Left lung (tissue), 10 donors: ENCODE measurements around the gene HPSE2. TPM values are rescaled to one million over a fixed set of nuclear protein-coding genes. Genes with fewer than 3 reads are reported as not detected.

Source experiments
- ATAC-seq: fragments of 200-7000 bp; cut with Tn5 transposase; one replicate; pipeline ENCODE4 v1.9.1; 2020; ENCODE audit warnings: moderate library complexity
- DNase-seq, 4 donors: peaks; one replicate each; pipeline ENCODE4 v3.0.0-alpha.2; 2013 to 2020
- H3K27ac ChIP-seq, 2 donors: fragments of 200-600 bp; sonication (generic) in 1 of 2; one replicate each; pipeline versions ENCODE4 v1.5.0 to v1.8.0; 2020 to 2021
- H3K27me3 ChIP-seq, 2 donors: fragments of 200-600 bp; sonication (generic) in 1 of 2; one replicate each; pipeline versions ENCODE4 v1.5.0 to v1.8.0; 2020 to 2021
- H3K36me3 ChIP-seq, 2 donors: fragments of 200-600 bp; sonication (generic) in 1 of 2; one replicate each; pipeline versions ENCODE4 v1.5.0 to v1.8.0; 2020 to 2021
- H3K4me1 ChIP-seq, 2 donors: fragments of 200-600 bp; one replicate each; pipeline ENCODE4 v1.8.0; 2021
- H3K4me3 ChIP-seq, 2 donors: fragments of 200-600 bp; sonication (generic) in 1 of 2; one replicate each; pipeline versions ENCODE4 v1.5.0 to v1.8.0; 2020 to 2021; ENCODE audit warnings: mild to moderate bottlenecking in 1 of 2
- H3K9me3 ChIP-seq, 2 donors: fragments of 200-600 bp; sonication (generic) in 1 of 2; one replicate each; pipeline versions ENCODE4 v1.5.0 to v1.8.0; 2020 to 2021
- CTCF ChIP-seq, 2 donors: fragments of 200-600 bp; sonication (generic) in 1 of 2; IDR thresholded peaks; one replicate each; pipeline versions ENCODE4 v1.5.0 to v1.8.0; 2021; ENCODE audit warnings: antibody characterized with exemption in 2 of 2
- intact Hi-C, 2 donors: fragments of 100-400 bp; cut with DNase I; formaldehyde crosslinking; loops; one replicate each; pipeline versions ENCODE4 v1.11.2 to v1.14.2; 2022
- polyA plus RNA-seq, 6 donors: library from polyadenylated mRNA; unstranded; fragments of 120-200 nt; gene quantifications; one replicate each; pipeline ENCODE4 v1.2.1, GENCODE V29; 2013; ENCODE audit not compliant: insufficient read length in 6 of 6
- total RNA-seq, 2 donors: library from RNA; stranded (reverse); fragmentation: NEBNext Ultra II Directional; extraction: Animal tissue kit (Norgen Biotek cat#: 25700); gene quantifications; one replicate each; pipeline ENCODE4 v1.2.1, GENCODE V29; 2021
- donor health status: DM: no; HTN: yes; CAD: no.
- donor health status: DM: no; HTN: no; CAD: no.

HPSE2 gene
- total and polyA plus RNA-seq, 8 donors = 0.50 to 20.4 (median 12.1) TPM

- Histone ChIP-seq H3K4me1 (no peaks in the 10 kb centered on the region), H3K27me3 (no peaks in the 10 kb centered on the region), H3K9me3 (no peaks in the 10 kb centered on the region), H3K36me3 (no peaks in the 10 kb centered on the region), H3K27ac (no peak overlapping the region), H3K4me3 (no peak overlapping the region)
- intact Hi-C loops = no loop called here
- DNase-seq (no peak), ATAC-seq (no peak)
- TF ChIP-seq CTCF (IDR thresholded peaks at IDR 0.05) = no peak
Measured at GRCh38 chr10:98967601-98968000, 268.1 kb downstream of the HPSE2 start.

- no peak for ATAC-seq
- no peaks in the 10 kb centered on the region for H3K36me3 ChIP-seq
- intact Hi-C loops = no loop called here
- H3K27me3 ChIP-seq = no peaks in the 10 kb centered on the region
- H3K27ac ChIP-seq = no peak overlapping the region
- no peak overlapping the region for H3K4me3 ChIP-seq
- no peak for TF ChIP-seq CTCF (IDR thresholded peaks at IDR 0.05)
- H3K4me1 ChIP-seq = no peaks in the 10 kb centered on the region
- H3K9me3 ChIP-seq = no peaks in the 10 kb centered on the region
- no peak for DNase-seq
Measured at GRCh38 chr10:98963608-98964007, 272.0 kb downstream of the HPSE2 start.

GRCh38 chr10:98959379-98959778, 276.3 kb downstream of the HPSE2 start:
- H3K4me1 ChIP-seq = no peaks in the 10 kb centered on the region
- no peak overlapping the region for H3K27ac ChIP-seq
- no peak overlapping the region for H3K4me3 ChIP-seq
- H3K27me3 ChIP-seq = no peaks in the 10 kb centered on the region
- H3K9me3 ChIP-seq = no peaks in the 10 kb centered on the region
- H3K36me3 ChIP-seq = no peaks in the 10 kb centered on the region
- no peak for TF ChIP-seq CTCF (IDR thresholded peaks at IDR 0.05)
- no peak for ATAC-seq
- intact Hi-C loops = no loop called here
- no peak for DNase-seq

- Histone ChIP-seq H3K9me3 (no peaks in the 10 kb centered on the region), H3K27ac (no peak overlapping the region), H3K4me3 (no peak overlapping the region), H3K4me1 (no peaks in the 10 kb centered on the region), H3K27me3 (no peaks in the 10 kb centered on the region), H3K36me3 (no peaks in the 10 kb centered on the region)
- no peak for TF ChIP-seq CTCF (IDR thresholded peaks at IDR 0.05)
- ATAC-seq (no peak), DNase-seq (no peak)
- intact Hi-C loops = no loop called here
Measured at GRCh38 chr10:98957801-98958200, 277.9 kb downstream of the HPSE2 start.

- H3K36me3 ChIP-seq = no peaks in the 10 kb centered on the region
- no peak for DNase-seq
- intact Hi-C loops = no loop called here
- H3K4me3 ChIP-seq = no peak overlapping the region
- no peaks in the 10 kb centered on the region for H3K27me3 ChIP-seq
- H3K4me1 ChIP-seq = no peaks in the 10 kb centered on the region
- no peaks in the 10 kb centered on the region for H3K9me3 ChIP-seq
- TF ChIP-seq CTCF (IDR thresholded peaks at IDR 0.05) = no peak
- H3K27ac ChIP-seq = no peak overlapping the region
- ATAC-seq = no peak
Measured at GRCh38 chr10:98956576-98957260, 278.9 kb downstream of the HPSE2 start.
